PFSK-1 (cell line): ENCODE data around the gene PHLPP1.

Experiments
- FOXP2 ChIP-seq: optimal IDR thresholded peaks from 2 replicates; pipeline ENCODE3; 2011; ENCODE audit warnings: borderline replicate concordance, control low read depth, inconsistent platforms; ENCODE audit not compliant: insufficient read depth; ENCODE audit errors: extremely low read length, extremely low read depth
- POLR2AphosphoS5 ChIP-seq: IDR thresholded peaks from 2 replicates; pipeline ENCODE4 v1.6.1; 2012; ENCODE audit warnings: low read depth, mild to moderate bottlenecking, control low read depth, low read length, moderate library complexity
- SIN3A ChIP-seq: IDR thresholded peaks from 2 replicates; pipeline ENCODE4 v1.6.1; 2012; ENCODE audit warnings: mild to moderate bottlenecking, low read length, moderate library complexity, borderline replicate concordance; ENCODE audit not compliant: insufficient read depth
- TAF1 ChIP-seq: IDR thresholded peaks from 2 replicates; pipeline ENCODE4 v1.6.1; 2012; ENCODE audit warnings: low read length, control low read depth, borderline replicate concordance; ENCODE audit not compliant: insufficient read depth
- TF ChIP-seq, protein P1 (sequence below), 2 experiments: IDR thresholded peaks; 2 replicates each; pipeline versions ENCODE4 v1.6.1 to v1.8.0; 2011 to 2012; ENCODE audit warnings: low read depth in 2 of 2, low read length in 2 of 2, control low read depth in 1 of 2, inconsistent platforms in 1 of 2, mild to moderate bottlenecking in 1 of 2, moderate library complexity in 1 of 2; ENCODE audit not compliant: insufficient read depth in 1 of 2

The PHLPP1 gene

DNA sequence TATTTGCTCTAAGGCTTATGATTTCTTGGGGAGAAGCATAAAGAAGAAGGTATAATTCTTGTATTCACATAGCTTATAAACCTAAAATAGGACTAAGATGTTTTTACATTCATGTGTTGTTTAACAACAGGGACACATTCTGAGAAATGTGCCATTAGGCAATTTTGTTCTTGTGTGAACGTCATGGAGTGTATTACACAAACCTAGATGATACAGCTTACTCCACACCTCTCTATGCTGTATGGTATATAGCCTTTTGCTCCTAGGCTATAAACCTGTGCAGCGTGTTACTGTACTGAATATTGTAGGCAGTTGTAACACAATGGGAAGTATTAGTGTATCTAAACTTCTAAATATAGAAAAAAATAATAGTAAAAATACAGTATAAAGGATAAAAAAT is 92.1 kb downstream of the PHLPP1 start:
- TF ChIP-seq POLR2AphosphoS5 (no peak), FOXP2 (no peak), TAF1 (no peak), SIN3A (no peak)
- TF ChIP-seq, protein P1, sequence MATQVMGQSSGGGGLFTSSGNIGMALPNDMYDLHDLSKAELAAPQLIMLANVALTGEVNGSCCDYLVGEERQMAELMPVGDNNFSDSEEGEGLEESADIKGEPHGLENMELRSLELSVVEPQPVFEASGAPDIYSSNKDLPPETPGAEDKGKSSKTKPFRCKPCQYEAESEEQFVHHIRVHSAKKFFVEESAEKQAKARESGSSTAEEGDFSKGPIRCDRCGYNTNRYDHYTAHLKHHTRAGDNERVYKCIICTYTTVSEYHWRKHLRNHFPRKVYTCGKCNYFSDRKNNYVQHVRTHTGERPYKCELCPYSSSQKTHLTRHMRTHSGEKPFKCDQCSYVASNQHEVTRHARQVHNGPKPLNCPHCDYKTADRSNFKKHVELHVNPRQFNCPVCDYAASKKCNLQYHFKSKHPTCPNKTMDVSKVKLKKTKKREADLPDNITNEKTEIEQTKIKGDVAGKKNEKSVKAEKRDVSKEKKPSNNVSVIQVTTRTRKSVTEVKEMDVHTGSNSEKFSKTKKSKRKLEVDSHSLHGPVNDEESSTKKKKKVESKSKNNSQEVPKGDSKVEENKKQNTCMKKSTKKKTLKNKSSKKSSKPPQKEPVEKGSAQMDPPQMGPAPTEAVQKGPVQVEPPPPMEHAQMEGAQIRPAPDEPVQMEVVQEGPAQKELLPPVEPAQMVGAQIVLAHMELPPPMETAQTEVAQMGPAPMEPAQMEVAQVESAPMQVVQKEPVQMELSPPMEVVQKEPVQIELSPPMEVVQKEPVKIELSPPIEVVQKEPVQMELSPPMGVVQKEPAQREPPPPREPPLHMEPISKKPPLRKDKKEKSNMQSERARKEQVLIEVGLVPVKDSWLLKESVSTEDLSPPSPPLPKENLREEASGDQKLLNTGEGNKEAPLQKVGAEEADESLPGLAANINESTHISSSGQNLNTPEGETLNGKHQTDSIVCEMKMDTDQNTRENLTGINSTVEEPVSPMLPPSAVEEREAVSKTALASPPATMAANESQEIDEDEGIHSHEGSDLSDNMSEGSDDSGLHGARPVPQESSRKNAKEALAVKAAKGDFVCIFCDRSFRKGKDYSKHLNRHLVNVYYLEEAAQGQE (IDR thresholded peaks at IDR 0.05; ENCODE audit: insufficient read depth in 1 of 2, low read depth in 2 of 2, low read length in 2 of 2), result no peak

DNA sequence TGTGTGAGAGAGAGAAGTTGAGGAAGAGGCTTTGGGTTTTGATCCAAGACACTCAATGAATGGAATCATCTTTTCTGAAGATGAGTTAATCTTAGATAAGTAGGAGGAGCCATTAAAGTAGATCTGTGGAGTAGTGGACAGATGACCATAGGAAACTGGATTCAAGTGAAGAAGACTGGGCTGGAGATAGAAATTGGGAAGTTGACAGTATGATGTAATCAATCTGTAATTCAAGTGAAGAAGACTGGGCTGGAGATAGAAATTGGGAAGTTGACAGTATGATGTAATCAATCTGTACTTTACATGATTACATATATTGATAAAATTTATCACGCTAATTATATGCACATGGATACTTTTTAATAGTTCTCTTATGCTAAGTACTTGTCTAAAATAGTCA is 92.8 kb downstream of the PHLPP1 start:
- TF ChIP-seq TAF1, result no peak
- no peak for TF ChIP-seq SIN3A
- TF ChIP-seq, protein P1 (IDR thresholded peaks at IDR 0.05; ENCODE audit: insufficient read depth in 1 of 2, low read depth in 2 of 2, low read length in 2 of 2), result no peak
- no peak for TF ChIP-seq POLR2AphosphoS5
- no peak for TF ChIP-seq FOXP2

DNA sequence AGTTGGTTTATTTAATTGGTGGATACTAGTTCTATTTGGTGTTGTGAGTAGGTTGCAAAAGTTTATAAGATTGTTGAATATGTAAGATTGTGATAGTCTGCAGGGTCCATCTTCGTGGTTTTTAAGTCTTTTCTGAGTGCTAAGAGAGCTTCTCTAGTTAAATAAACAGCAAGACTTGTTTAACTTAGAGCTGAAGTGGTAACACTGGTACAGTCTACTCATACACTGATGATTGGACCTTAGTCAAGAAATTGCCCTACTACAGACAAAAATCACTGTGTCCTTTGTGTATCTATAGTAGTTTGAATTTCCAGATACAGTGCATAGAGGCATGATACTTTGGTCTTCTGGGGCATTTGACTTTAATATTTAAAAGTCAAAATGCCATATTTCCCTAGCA is 94.6 kb downstream of the PHLPP1 start:
- TF ChIP-seq SIN3A (no peak), TAF1 (no peak), FOXP2 (no peak), POLR2AphosphoS5 (no peak)
- TF ChIP-seq, protein P1 (IDR thresholded peaks at IDR 0.05; ENCODE audit: insufficient read depth in 1 of 2, low read depth in 2 of 2, low read length in 2 of 2), result no peak

DNA sequence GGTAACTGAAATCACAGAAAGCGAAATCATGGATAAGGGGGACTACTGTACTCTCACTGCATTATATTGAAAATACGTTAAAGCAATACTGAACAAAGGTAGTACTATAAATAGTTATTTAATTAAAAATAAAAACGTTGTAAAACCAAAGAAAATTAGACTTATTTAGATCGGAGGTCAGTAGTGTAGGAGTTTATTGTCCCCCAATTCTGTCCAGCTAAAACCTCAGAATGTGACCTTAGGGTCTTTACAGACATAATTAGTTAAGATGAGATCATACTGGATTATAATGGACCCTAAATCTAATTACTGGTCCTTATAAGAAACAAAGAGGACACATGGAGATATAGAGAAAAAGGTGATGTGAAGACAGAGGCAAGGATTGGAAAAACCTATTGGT is 95.3 kb downstream of the PHLPP1 start:
- TF ChIP-seq FOXP2, result no peak
- TF ChIP-seq TAF1, result no peak
- TF ChIP-seq SIN3A, result no peak
- TF ChIP-seq, protein P1 (IDR thresholded peaks at IDR 0.05; ENCODE audit: insufficient read depth in 1 of 2, low read depth in 2 of 2, low read length in 2 of 2), result no peak
- TF ChIP-seq POLR2AphosphoS5, result no peak

DNA sequence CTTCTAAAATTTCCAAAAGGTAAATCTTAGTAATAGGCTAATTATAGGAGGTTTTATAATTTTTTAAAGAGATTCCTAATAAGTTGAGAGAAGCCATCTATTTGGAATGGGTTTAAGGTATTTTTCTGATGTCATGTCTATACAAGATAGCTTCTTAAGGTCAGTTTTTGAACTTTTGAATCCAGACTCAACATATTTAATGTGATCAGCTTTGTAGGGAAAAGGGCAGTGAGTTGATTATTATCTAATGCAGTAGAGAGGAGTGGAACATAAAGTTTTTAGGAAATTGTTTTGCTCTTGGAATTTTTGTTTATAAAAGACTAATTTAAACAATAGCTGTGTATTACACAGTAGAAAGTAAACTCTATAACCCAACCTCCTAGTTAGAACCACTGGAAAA is 96.3 kb downstream of the PHLPP1 start:
- TF ChIP-seq, protein P1 (IDR thresholded peaks at IDR 0.05; ENCODE audit: insufficient read depth in 1 of 2, low read depth in 2 of 2, low read length in 2 of 2), result no peak
- TF ChIP-seq POLR2AphosphoS5 (no peak), FOXP2 (no peak), TAF1 (no peak)
